Lung (tissue), 12 donors: ENCODE data around the gene PIAS2. TPM values are rescaled to one million over a fixed set of nuclear protein-coding genes. Genes with fewer than 3 reads are reported as not detected.

Source experiments
- ATAC-seq: fragments of 200-7000 bp; cut with Tn5 transposase; one replicate; pipeline ENCODE4 v1.9.1; 2020; ENCODE audit warnings: moderate number of reproducible peaks; ENCODE audit not compliant: insufficient read depth, low FRiP score
- DNase-seq, 3 donors: peaks; one replicate each; pipeline ENCODE4 v3.0.0-alpha.2; 2013 to 2017
- H3K27ac ChIP-seq, 2 donors: one replicate each; pipeline ENCODE4 v1.5.1; 2013; ENCODE audit warnings: mild to moderate bottlenecking in 2 of 2, moderate library complexity in 2 of 2, control low read depth in 1 of 2, inconsistent platforms in 1 of 2, low read depth in 1 of 2, low read length in 1 of 2
- H3K27me3 ChIP-seq, 3 donors: one replicate each; pipeline ENCODE4 v1.5.1; 2013; ENCODE audit warnings: low read length in 2 of 3; ENCODE audit not compliant: control insufficient read depth in 3 of 3, insufficient read depth in 3 of 3
- H3K36me3 ChIP-seq, 4 donors: one replicate each; pipeline ENCODE4 v1.5.1; 2013; ENCODE audit warnings: low read length in 4 of 4, mild to moderate bottlenecking in 1 of 4, moderate library complexity in 1 of 4; ENCODE audit not compliant: control insufficient read depth in 4 of 4, insufficient read depth in 4 of 4
- H3K4me1 ChIP-seq, 5 donors: one replicate each; pipeline ENCODE4 v1.5.1; 2013; ENCODE audit warnings: low read length in 5 of 5, mild to moderate bottlenecking in 2 of 5, moderate library complexity in 1 of 5; ENCODE audit not compliant: control insufficient read depth in 5 of 5, insufficient read depth in 5 of 5
- H3K4me3 ChIP-seq: one replicate; pipeline ENCODE4 v1.5.1; 2013; ENCODE audit warnings: mild to moderate bottlenecking, control low read depth, moderate library complexity
- H3K9ac ChIP-seq, 2 donors: one replicate each; pipeline ENCODE4 v1.5.1; 2013; ENCODE audit warnings: low read length in 2 of 2, control low read depth in 1 of 2; ENCODE audit not compliant: insufficient read depth in 1 of 2
- H3K9me3 ChIP-seq, 4 donors: one replicate each; pipeline ENCODE4 v1.5.1; 2013; ENCODE audit warnings: low read length in 3 of 4, mild to moderate bottlenecking in 1 of 4, moderate library complexity in 1 of 4; ENCODE audit not compliant: control insufficient read depth in 4 of 4, insufficient read depth in 3 of 4
- CTCF ChIP-seq: IDR thresholded peaks from 2 replicates; pipeline ENCODE4 v1.5.1; 2012; ENCODE audit warnings: mild to moderate bottlenecking; ENCODE audit errors: control extremely low read depth, extremely low read depth
- WGBS, 2 donors: extraction: QIAGEN DNeasy Blood & Tissue Kit; methylation state at CpG; one replicate each; pipeline ENCODE4 v1.1.7; 2013; 5-methylcytosine and 5-hydroxymethylcytosine counted together
- polyA plus RNA-seq, 2 donors: library from polyadenylated mRNA; stranded (reverse); fragments of 200-250 nt; gene quantifications; one replicate each; pipeline ENCODE4 v1.2.1, GENCODE V29; 2013
- total RNA-seq, 2 donors: library from RNA; depleted of rRNA in 1 of 2; stranded (reverse); fragments of >200 nt in 1 of 2; gene quantifications; one replicate each; pipeline ENCODE4 v1.2.1, GENCODE V29; 2014 to 2021
- donor health status: control.
- donor health status: control.
- donor health status: Bipolar disorder and iron deficiency.
- donor health status: healthy.
- donor health status: DM: yes; HTN: yes; CAD: no.

The PIAS2 gene
- total and polyA plus RNA-seq, 4 donors, result 4.2 to 47.6 (median 18.0) TPM

- 86% methylated on average over 15 of the region's 15 CpGs for WGBS, 2 donors
- no peak for DNase-seq
- no peak for TF ChIP-seq CTCF
- no peaks in the 10 kb centered on the region for H3K4me1 ChIP-seq
- no peaks in the 10 kb centered on the region for H3K27me3 ChIP-seq
- no peak overlapping the region for H3K9ac ChIP-seq
- peaks cover 0 to 12% (median 5%) of the 10 kb centered on the region in 4 donors for H3K36me3 ChIP-seq
- peaks cover 0 to 20% (median 5%) of the 10 kb centered on the region in 4 donors for H3K9me3 ChIP-seq
- no peak for ATAC-seq
- no peak overlapping the region for H3K4me3 ChIP-seq
- no peak overlapping the region for H3K27ac ChIP-seq
Measured at GRCh38 chr18:46877329-46877987, 39.8 kb downstream of the PIAS2 start.

DNA sequence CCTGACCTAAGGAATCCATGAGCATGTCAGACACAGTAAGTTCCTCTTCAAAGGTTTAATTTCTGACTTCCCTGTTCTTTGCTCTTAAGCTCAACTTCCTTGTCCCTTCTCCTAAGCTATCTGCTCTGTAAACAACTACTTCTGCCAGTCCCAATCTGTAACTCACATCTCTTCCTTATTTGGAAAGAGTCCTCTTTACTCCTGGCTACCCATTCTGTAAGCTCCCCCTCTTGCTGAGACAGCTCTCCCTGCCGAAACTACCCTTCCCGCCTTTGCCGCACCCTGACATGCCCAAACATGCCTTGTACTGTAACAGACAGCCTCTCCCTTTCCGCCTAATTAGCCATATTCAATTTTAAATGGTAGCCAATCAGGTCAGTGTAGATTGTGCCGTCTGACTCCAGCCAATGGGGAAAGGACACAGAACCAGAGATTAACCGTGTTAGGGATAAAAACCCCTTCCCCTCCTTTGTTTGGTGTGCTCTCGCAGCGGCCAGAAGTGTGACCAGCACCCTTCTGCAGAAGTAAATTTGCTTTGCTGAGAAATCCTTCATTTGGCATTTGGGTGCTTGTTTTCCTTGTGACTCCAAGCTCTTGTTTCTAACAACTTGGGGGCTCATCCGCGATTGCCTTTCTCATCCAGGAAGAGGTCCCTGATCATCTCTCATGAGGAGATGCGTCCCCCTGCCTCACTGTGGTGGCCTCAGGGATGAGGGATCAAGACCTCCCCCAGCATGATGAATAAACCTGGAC lies 49.0 kb downstream of the PIAS2 start:
- DNase-seq (no peak), ATAC-seq (no peak)
- Histone ChIP-seq H3K27me3 (no peaks in the 10 kb centered on the region), H3K4me1 (no peaks in the 10 kb centered on the region), H3K27ac (no peak overlapping the region), H3K4me3 (no peak overlapping the region), H3K9ac (no peak overlapping the region), H3K9me3 (peaks cover 0 to 21% (median 7%) of the 10 kb centered on the region in 4 donors), H3K36me3 (peaks cover 0 to 5% (median 2%) of the 10 kb centered on the region in 4 donors)
- no peak for TF ChIP-seq CTCF
- WGBS, 2 donors, result 94 to 97% methylated on average over 11 of the region's 11 CpGs

GRCh38 chr18:46867367-46868143 lies 49.8 kb downstream of the PIAS2 start:
- Histone ChIP-seq H3K9me3 (peaks cover 0 to 21% (median 7%) of the 10 kb centered on the region in 4 donors), H3K27me3 (no peaks in the 10 kb centered on the region), H3K4me1 (no peaks in the 10 kb centered on the region), H3K27ac (no peak overlapping the region), H3K9ac (no peak overlapping the region), H3K4me3 (no peak overlapping the region), H3K36me3 (peaks cover 0 to 5% (median 2%) of the 10 kb centered on the region in 4 donors)
- no peak for ATAC-seq
- no peak for TF ChIP-seq CTCF
- no peak for DNase-seq
